Activated B cell treated with CpG ODN at 0.5 μM for 24 hours (primary cell): ENCODE data around the gene DENND10. TPM values are rescaled to one million over a fixed set of nuclear protein-coding genes. Genes with fewer than 3 reads are reported as not detected.
A peak's percentile ranks its signal among the peaks of the same experiment; 100 is the strongest.

Experiments
- ATAC-seq: fragments of 200-7000 bp; cut with Tn5 transposase; one replicate; pipeline ENCODE4 v1.10.0; 2021; ENCODE audit warnings: low read depth, mild to moderate bottlenecking, moderate library complexity
- CTCF ChIA-PET: fragments of 350-600 bp; sonication (Branson Sonifier 250); formaldehyde crosslinking; loops from one replicate; lab custom pipeline; 2021; ENCODE audit warnings: antibody characterized with exemption; lab: Charles Lee
- POLR2A ChIA-PET: fragments of 350-600 bp; sonication (Branson Sonifier 250); formaldehyde crosslinking; loops from one replicate; lab custom pipeline; 2021; ENCODE audit warnings: antibody characterized with exemption; lab: Charles Lee
- DNase-seq: peaks from one replicate; pipeline ENCODE4 v3.0.0; 2022
- H3K27ac Mint-ChIP-seq: one replicate; pipeline ENCODE4 v1.8.0; 2020; ENCODE audit warnings: mixed read lengths
- H3K27me3 Mint-ChIP-seq: one replicate; pipeline ENCODE4 v1.8.0; 2021; ENCODE audit warnings: mixed read lengths
- H3K36me3 Mint-ChIP-seq: one replicate; pipeline ENCODE4 v1.8.0; 2021; ENCODE audit warnings: low read depth, mixed read lengths
- H3K4me1 Mint-ChIP-seq: one replicate; pipeline ENCODE4 v1.8.0; 2021; ENCODE audit warnings: mixed read lengths
- H3K4me3 Mint-ChIP-seq: one replicate; pipeline ENCODE4 v1.8.0; 2020; ENCODE audit warnings: mild to moderate bottlenecking, mixed read lengths
- H3K9me3 Mint-ChIP-seq: one replicate; pipeline ENCODE4 v1.8.0; 2020; ENCODE audit warnings: mixed read lengths
- intact Hi-C: fragments of 100-400 bp; cut with micrococcal nuclease; formaldehyde crosslinking; loops from one replicate; pipeline ENCODE4 v1.15.1; 2024
- total RNA-seq: library from RNA; stranded (reverse); gene quantifications from 2 replicates; pipeline ENCODE4 v1.2.3, GENCODE V29; 2022
- TF ChIP-seq, protein P1 (sequence below): fragments of 200-600 bp; IDR thresholded peaks from one replicate; pipeline ENCODE4 v1.8.0; 2022; ENCODE audit warnings: antibody characterized with exemption, mild to moderate bottlenecking

DENND10 gene
- total RNA-seq, 1 donor from 2014 or later: 15.0 TPM

DNA sequence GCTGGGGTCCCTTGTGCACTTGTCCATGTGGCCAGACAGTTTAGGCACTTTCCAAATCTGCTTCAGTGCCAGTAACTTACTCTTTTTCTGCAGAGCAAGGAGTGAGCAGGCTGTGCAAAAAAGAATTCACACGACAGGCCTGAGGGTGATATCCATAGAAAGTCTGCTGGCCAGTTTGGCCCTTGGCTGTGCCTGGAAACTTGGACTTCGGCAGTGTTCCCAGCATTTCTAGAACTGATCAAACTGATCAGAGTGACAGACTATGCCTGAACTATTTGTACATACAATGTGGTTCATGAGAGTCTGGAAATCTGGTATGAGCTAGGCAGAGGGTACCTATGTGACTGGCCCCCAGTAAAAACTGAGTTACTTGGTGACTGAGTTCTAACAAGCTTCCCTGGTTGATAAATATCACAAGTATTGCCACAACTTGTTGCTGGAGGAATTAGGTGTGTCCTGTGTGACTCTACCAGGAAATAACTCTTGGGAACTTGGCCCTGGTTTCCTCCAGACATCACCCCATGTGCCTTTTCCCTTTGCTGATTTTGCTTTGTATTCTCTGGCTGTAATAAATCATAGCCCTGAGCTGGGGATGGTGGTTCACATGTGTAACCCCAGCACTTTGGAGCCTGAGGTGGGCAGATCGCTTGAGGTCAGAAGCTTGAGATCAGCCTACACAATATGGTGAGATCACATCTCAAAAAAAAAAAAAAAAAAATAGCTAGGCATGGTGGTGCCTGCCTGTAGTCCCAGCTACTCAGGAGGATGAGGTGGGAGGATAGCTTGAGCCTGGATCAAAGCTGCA, 3.3 kb upstream of the DENND10 start:
- Mint-ChIP-seq H3K9me3 (no peaks in the 10 kb centered on the region), H3K4me1 (peaks cover 16% of the 10 kb centered on the region), H3K27ac (no peak overlapping the region), H3K27me3 (no peaks in the 10 kb centered on the region), H3K4me3 (no peak overlapping the region), H3K36me3 (no peaks in the 10 kb centered on the region)
- DNase-seq (no peak), ATAC-seq (no peak)
- POLR2A ChIA-PET: interaction anchor here (0.5 to 0.7 kb wide), 2 partner anchors 349 to 584 kb away, joined by 3 to 11 read pairs; no protein-coding TSS in a partner anchor
- intact Hi-C loops: no loop called here
- CTCF ChIA-PET: interaction anchor here (0.9 kb wide), 1 partner anchor 389 kb away, joined by 3 read pairs; no protein-coding TSS in a partner anchor
- TF ChIP-seq, protein P1, sequence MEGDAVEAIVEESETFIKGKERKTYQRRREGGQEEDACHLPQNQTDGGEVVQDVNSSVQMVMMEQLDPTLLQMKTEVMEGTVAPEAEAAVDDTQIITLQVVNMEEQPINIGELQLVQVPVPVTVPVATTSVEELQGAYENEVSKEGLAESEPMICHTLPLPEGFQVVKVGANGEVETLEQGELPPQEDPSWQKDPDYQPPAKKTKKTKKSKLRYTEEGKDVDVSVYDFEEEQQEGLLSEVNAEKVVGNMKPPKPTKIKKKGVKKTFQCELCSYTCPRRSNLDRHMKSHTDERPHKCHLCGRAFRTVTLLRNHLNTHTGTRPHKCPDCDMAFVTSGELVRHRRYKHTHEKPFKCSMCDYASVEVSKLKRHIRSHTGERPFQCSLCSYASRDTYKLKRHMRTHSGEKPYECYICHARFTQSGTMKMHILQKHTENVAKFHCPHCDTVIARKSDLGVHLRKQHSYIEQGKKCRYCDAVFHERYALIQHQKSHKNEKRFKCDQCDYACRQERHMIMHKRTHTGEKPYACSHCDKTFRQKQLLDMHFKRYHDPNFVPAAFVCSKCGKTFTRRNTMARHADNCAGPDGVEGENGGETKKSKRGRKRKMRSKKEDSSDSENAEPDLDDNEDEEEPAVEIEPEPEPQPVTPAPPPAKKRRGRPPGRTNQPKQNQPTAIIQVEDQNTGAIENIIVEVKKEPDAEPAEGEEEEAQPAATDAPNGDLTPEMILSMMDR: no peak

DNA sequence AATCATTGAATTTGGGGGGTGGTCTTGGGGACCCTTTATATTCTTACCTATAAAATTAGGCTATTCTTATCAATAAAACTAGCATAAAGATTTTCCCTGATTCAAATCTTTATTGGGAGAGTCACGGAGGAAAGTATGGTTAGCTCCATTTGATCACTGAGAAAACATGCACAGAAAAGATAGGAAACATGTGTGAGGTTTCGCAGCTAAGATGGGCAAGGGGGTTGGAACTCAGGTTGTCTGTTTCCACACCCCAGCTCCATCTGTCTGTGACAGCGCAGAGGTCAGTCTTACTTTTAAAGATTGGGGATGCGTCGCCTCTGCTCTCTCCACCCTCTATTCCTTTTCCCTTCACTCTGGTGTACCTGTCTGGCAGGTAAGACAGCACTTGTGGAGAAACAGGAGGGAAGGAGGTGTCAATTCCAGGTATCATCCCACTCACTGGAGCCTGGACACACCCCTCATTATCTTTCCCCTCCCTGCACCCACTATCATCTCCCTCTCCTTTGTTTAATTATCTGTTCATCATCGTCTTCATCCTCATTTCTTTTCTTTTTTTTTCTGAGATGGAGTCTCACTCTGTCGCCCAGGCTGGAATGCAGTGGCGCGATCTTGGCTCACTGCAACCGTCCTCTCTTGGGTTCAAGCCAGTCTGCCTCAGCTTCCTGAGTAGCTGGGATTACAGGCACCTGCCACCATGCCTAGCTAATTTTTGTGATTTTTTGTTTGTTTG, 2.4 kb upstream of the DENND10 start:
- Mint-ChIP-seq H3K4me1 (peaks cover 16% of the 10 kb centered on the region), H3K27ac (no peak overlapping the region), H3K9me3 (no peaks in the 10 kb centered on the region), H3K36me3 (no peaks in the 10 kb centered on the region), H3K27me3 (no peaks in the 10 kb centered on the region), H3K4me3 (peak overlapping the region; percentile 55)
- DNase-seq (no peak), ATAC-seq (no peak)
- TF ChIP-seq, protein P1: no peak
- CTCF ChIA-PET: interaction anchor here (0.9 kb wide), 1 partner anchor 388 kb away, joined by 3 read pairs; no protein-coding TSS in a partner anchor
- POLR2A ChIA-PET: interaction anchor here (0.5 to 0.7 kb wide), 2 partner anchors 348 to 583 kb away, joined by 3 to 11 read pairs; no protein-coding TSS in a partner anchor
- intact Hi-C loops: no loop called here

DNA sequence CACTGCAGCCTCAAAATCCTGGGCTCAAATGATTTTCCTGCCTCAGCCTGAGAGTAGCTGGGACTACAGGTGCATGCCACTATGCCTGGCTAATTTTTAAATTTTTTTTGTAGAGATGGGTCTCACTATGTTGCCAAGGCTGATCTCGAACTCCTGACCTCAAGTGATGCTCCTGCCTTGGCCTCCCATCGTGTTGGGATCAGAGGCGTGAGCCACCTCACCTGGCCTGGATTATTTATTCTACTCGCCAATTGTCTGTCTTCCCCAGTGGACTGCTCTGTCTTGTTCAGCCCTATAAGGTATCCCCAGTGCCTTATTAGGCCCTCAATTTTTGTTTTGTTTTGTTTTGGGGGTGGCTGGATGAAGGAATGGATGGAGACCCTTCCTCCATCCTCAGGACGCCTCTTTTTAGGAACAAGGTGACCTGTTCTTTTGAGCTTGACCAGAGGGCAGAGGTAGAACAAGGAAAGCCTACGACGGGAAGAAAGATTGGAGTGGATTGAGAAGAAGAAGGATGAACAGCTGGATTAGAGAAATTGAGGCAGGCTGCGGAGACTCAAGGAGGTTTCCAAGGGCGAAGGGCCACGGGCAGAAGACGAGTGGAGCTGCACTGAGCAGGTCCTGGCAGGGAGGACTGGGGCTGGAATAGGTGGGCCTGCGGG, 541 bp upstream of the DENND10 start:
- Mint-ChIP-seq H3K9me3 (no peaks in the 10 kb centered on the region), H3K4me3 (peak overlapping the region; percentile 66), H3K4me1 (peaks cover 16% of the 10 kb centered on the region), H3K36me3 (peaks cover 6% of the 10 kb centered on the region), H3K27me3 (no peaks in the 10 kb centered on the region), H3K27ac (peak overlapping the region; percentile 68)
- intact Hi-C loops: no loop called here
- DNase-seq (no peak), ATAC-seq (no peak)
- CTCF ChIA-PET: interaction anchor here (1.1 to 1.2 kb wide), 2 partner anchors 18 to 35 kb away, joined by 3 read pairs; no protein-coding TSS in a partner anchor
- POLR2A ChIA-PET: interaction anchor here (1.0 to 2.1 kb wide), 6 partner anchors 10 to 789 kb away, joined by 3 to 13 read pairs (median 5); partner anchors contain the start of genes CACUL1, EIF3A, SEC23IP and SFXN4
- TF ChIP-seq, protein P1: no peak

DNA sequence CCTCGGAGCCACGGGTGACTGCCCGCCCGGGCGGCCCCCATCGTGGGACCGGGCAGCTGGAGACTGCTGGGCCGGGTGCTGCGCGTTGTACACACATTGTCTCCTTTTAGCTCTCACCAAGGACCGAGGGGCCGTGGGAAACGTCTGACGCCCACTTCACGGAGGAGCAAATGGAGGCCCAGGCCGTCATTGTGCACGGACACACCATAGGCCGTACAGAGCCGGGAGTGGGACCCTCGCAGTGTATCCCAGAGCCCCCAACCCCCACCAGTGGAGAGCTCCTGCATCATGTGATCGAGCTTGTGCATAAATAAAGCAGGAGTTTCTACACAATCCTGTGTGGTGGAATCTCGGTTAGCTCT, 722 bp downstream of the DENND10 start:
- peaks cover 16% of the 10 kb centered on the region for H3K4me1 Mint-ChIP-seq
- ATAC-seq (no peak), DNase-seq (no peak)
- H3K9me3 Mint-ChIP-seq: no peaks in the 10 kb centered on the region
- H3K36me3 Mint-ChIP-seq: peaks cover 11% of the 10 kb centered on the region
- intact Hi-C loops: loop anchor here (1.0 kb wide), 5 partner anchors 24 to 492 kb away; partner anchors contain the start of genes EIF3A, PRDX3, SFXN4 and TIAL1
- peak overlapping the region; percentile 75 for H3K4me3 Mint-ChIP-seq
- H3K27ac Mint-ChIP-seq: no peak overlapping the region
- ChIA-PET POLR2A (interaction anchor here (0.5 to 2.1 kb wide), 6 partner anchors 8 to 788 kb away, joined by 3 to 13 read pairs (median 4); partner anchors contain the start of genes EIF3A and SEC23IP), CTCF (interaction anchor here (1.1 to 1.4 kb wide), 2 partner anchors 26 to 34 kb away, joined by 3 to 5 read pairs; no protein-coding TSS in a partner anchor)
- H3K27me3 Mint-ChIP-seq: no peaks in the 10 kb centered on the region
- TF ChIP-seq, protein P1: no peak
